OCI-LY3 (cell line): Measurements from ENCODE around the gene TPM3.
A peak's percentile ranks its signal among the peaks of the same experiment; 100 is the strongest.

Experiments
- H2AFZ ChIP-seq: fragments of 200-600, 300-600 bp; shearing (Covaris generic); 2 replicates; pipeline ENCODE4 v1.6.0; 2014; ENCODE audit warnings: antibody characterized with exemption, low read depth, low read length
- H3K27ac ChIP-seq: fragments of 200-600, 300-600 bp; sonication (generic); 2 replicates; pipeline ENCODE4 v1.5.1; 2014; ENCODE audit warnings: mild to moderate bottlenecking, low read length, moderate library complexity, mixed read lengths
- H3K27me3 ChIP-seq: fragments of 200-600, 300-600 bp; sonication (generic); 2 replicates; pipeline ENCODE4 v1.6.1; 2014; ENCODE audit warnings: low read depth, low read length, mixed read lengths
- H3K36me3 ChIP-seq: fragments of 200-600, 300-600 bp; sonication (generic); replicated peaks from 2 replicates; pipeline ENCODE3; 2014; ENCODE audit warnings: low read depth, low read length, mixed read lengths
- H3K4me1 ChIP-seq: fragments of 300-600, 200-600 bp; sonication (generic); 2 replicates; pipeline ENCODE4 v1.6.1; 2014; ENCODE audit warnings: low read length, mixed read lengths
- H3K4me2 ChIP-seq: fragments of 200-600, 300-600 bp; sonication (generic); 2 replicates; pipeline ENCODE4 v1.6.1; 2014; ENCODE audit warnings: low read length, mixed read lengths
- H3K4me3 ChIP-seq: fragments of 300-600, 200-600 bp; sonication (generic); 2 replicates; pipeline ENCODE4 v1.5.1; 2014; ENCODE audit warnings: antibody characterized with exemption, mild to moderate bottlenecking, low read length, moderate library complexity
- H3K79me2 ChIP-seq: fragments of 300-600, 200-600 bp; shearing (Covaris generic); 2 replicates; pipeline ENCODE4 v1.6.1; 2014; ENCODE audit warnings: mild to moderate bottlenecking, low read length, mixed read lengths
- H3K9ac ChIP-seq: fragments of 300-600, 200-600 bp; shearing (Covaris generic); 2 replicates; pipeline ENCODE4 v1.6.0; 2014; ENCODE audit warnings: mild to moderate bottlenecking, low read length, moderate library complexity
- H3K9me3 ChIP-seq: fragments of 200-600, 300-600 bp; shearing (Covaris generic); 2 replicates; pipeline ENCODE4 v1.6.1; 2014; ENCODE audit warnings: low read length, mixed read lengths; ENCODE audit not compliant: insufficient read depth
- H4K20me1 ChIP-seq: fragments of 200-600, 300-600 bp; sonication (generic); 2 replicates; pipeline ENCODE4 v1.6.1; 2016; ENCODE audit warnings: low read length, mixed read lengths; ENCODE audit not compliant: insufficient read depth
- EZH2phosphoT487 ChIP-seq: fragments of 200-600 bp; shearing (Covaris generic); IDR thresholded peaks from 2 replicates; pipeline ENCODE4 v1.6.1; 2018; ENCODE audit warnings: antibody characterized with exemption, mixed run types, low read depth
- TF ChIP-seq, protein P1 (sequence below): fragments of 200-600, 300-600 bp; sonication (generic); IDR thresholded peaks from 2 replicates; pipeline ENCODE4 v1.5.1; 2014; ENCODE audit warnings: antibody characterized with exemption, low read length, low read depth

The TPM3 gene

DNA sequence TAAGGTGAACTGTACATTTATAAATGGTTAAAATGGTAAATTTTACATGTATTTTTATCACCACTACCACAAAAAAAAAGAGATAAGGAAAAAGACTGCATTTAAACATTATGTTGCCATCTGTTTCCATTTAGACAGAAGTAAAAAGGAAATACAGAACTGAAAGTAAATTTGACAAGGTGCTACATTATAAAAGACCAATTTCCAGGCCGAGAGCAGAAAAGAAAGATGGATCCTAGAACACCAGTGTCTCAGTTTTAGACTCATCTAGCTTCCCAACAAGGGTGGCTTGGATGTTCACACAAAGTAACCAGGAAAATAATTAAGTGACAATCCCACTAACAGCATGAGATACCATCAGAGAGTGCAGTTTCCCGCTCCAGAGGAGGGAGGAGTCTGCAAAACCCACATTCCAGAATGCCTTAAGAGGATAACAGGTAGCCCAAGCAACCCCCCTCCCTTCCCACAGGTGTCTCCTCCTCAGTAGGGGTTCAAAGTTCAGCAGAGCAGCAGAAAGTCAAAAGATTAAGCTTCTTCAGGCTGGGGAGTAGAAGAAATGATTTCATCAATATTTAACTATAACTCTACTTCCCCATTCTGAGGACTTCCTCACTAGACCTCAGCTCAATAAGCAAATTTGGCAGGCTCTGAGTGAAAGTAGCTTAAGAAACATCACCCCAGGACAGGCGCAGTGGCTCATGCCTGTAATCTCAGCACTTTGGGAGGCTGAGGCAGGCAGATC lies 11.8 kb downstream of the TPM3 start:
- Histone ChIP-seq H3K4me1 (peaks cover 35% of the 10 kb centered on the region), H3K9me3 (no peaks in the 10 kb centered on the region), H3K79me2 (peaks cover 79% of the 10 kb centered on the region), H3K36me3 (peaks cover 48% of the 10 kb centered on the region), H3K27ac (peak overlapping the region; percentile 95), H2AFZ (no peak overlapping the region), H3K4me3 (peak overlapping the region; percentile 79), H3K27me3 (no peaks in the 10 kb centered on the region), H3K4me2 (peak overlapping the region; percentile 99), H3K9ac (peak overlapping the region; percentile 87), H4K20me1 (peaks cover 63% of the 10 kb centered on the region)
- TF ChIP-seq EZH2phosphoT487: no peak
- TF ChIP-seq, protein P1, sequence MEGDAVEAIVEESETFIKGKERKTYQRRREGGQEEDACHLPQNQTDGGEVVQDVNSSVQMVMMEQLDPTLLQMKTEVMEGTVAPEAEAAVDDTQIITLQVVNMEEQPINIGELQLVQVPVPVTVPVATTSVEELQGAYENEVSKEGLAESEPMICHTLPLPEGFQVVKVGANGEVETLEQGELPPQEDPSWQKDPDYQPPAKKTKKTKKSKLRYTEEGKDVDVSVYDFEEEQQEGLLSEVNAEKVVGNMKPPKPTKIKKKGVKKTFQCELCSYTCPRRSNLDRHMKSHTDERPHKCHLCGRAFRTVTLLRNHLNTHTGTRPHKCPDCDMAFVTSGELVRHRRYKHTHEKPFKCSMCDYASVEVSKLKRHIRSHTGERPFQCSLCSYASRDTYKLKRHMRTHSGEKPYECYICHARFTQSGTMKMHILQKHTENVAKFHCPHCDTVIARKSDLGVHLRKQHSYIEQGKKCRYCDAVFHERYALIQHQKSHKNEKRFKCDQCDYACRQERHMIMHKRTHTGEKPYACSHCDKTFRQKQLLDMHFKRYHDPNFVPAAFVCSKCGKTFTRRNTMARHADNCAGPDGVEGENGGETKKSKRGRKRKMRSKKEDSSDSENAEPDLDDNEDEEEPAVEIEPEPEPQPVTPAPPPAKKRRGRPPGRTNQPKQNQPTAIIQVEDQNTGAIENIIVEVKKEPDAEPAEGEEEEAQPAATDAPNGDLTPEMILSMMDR: no peak

DNA sequence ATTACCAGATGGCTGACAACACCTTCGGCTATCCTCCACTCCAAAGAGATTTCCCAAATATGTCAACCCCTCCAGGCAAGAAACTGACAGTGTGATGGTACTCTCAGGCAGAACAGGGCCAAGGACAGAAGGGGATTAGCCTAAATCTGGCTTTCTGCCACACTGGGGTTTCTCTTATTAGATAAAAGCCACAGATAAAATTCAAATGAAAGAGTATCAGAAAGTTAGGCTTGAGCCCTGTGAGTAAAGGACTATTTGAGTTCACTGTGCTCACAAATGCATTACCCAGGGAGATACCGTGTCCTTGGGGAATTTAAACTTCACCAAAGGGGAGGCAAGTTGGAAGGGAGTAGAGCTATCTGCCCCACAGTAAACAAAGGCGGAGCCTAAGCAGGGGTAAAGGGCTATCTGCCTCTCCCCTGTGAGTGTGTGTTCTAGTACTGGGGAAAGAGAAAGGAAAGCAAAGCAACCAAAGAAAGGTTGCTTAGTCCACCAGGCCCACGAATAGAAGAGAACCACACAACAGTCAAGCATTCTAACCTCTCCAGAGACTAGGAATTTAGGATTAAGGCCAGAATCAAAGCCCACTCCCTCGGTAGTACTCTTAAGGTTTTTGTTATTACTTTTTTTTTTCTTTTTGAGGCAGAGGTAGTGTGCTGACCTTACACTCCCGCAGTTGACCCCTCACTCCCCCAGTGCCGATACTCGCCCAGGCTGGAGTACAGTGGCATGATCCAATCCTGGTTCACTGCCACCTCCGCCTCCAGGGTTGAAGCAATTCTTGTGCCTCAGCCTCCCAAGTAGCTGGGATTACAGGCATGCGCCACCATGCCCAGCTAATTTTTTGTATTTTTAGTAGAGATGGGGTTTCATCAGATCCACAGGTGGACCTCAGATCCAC lies 12.7 kb downstream of the TPM3 start:
- Histone ChIP-seq H3K9ac (peak overlapping the region; percentile 87), H3K4me2 (peak overlapping the region; percentile 99), H3K79me2 (peaks cover 88% of the 10 kb centered on the region), H3K27me3 (no peaks in the 10 kb centered on the region), H3K36me3 (peaks cover 54% of the 10 kb centered on the region), H2AFZ (no peak overlapping the region), H4K20me1 (peaks cover 70% of the 10 kb centered on the region), H3K27ac (peak overlapping the region; percentile 95), H3K4me3 (peak overlapping the region; percentile 79), H3K4me1 (peaks cover 35% of the 10 kb centered on the region), H3K9me3 (no peaks in the 10 kb centered on the region)
- TF ChIP-seq EZH2phosphoT487: no peak
- TF ChIP-seq, protein P1: no peak

DNA sequence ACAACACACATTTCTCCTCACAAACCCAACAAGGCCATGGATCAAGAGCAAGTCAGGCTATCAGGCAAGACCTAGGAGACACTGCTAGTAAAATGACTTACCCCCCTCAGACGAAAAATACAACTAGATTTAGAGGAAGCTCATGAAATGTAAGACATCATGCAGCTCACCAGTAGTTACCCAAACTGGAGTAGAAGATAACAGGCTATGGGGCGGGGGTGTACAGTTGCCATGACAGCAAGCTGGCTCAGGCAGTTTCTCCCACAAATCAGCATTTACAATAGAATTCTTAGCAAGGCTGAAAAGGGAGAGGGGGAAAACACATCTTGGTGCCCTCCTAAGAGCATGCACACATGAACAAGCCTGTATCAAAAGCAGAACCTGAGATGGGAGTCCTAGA lies 13.9 kb downstream of the TPM3 start:
- Histone ChIP-seq H3K27me3 (no peaks in the 10 kb centered on the region), H3K4me3 (peak overlapping the region; percentile 79; the same call in 1 of the 2 replicates), H3K79me2 (peaks cover 89% of the 10 kb centered on the region), H3K4me1 (peaks cover 35% of the 10 kb centered on the region), H2AFZ (no peak overlapping the region), H3K9me3 (no peaks in the 10 kb centered on the region), H3K4me2 (peak overlapping the region; percentile 99), H4K20me1 (peaks cover 73% of the 10 kb centered on the region), H3K36me3 (peaks cover 56% of the 10 kb centered on the region), H3K27ac (peak overlapping the region; percentile 95), H3K9ac (no peak overlapping the region)
- TF ChIP-seq, protein P1: no peak
- TF ChIP-seq EZH2phosphoT487: no peak

DNA sequence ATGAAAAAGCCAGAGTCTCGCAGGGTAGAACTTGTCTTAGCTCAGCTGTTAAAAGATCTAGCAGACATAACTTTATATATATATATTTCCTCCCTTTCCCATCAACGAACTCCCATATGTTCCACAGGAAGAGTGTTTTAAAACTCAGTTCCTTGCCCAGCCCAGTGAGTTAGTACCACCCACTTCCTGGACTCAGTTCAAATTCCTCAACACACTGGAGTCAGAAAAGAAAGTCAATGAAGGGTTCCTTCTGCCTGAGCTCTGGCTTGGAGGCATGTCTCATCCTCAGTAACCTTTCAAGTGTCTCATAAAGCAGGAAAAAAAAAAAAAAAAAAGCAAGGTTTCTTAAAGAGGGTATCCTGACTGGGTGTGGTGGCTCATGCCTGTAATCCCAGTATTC lies 15.6 kb downstream of the TPM3 start:
- Histone ChIP-seq H3K4me1 (peaks cover 34% of the 10 kb centered on the region), H3K27ac (no peak overlapping the region), H4K20me1 (peaks cover 83% of the 10 kb centered on the region), H3K4me3 (no peak overlapping the region), H2AFZ (no peak overlapping the region), H3K27me3 (no peaks in the 10 kb centered on the region), H3K9ac (no peak overlapping the region), H3K9me3 (no peaks in the 10 kb centered on the region), H3K4me2 (no peak overlapping the region), H3K79me2 (peaks cover 89% of the 10 kb centered on the region), H3K36me3 (peaks cover 71% of the 10 kb centered on the region)
- TF ChIP-seq EZH2phosphoT487: no peak
- TF ChIP-seq, protein P1: no peak
